CD4-positive, alpha-beta T cell (primary cell): ENCODE results near the gene NFIA. TPM values are rescaled to one million over a fixed set of nuclear protein-coding genes. Genes with fewer than 3 reads are reported as not detected.

Source experiments
- ATAC-seq: fragments of 200-7000 bp; cut with Tn5 transposase; one replicate; pipeline ENCODE4 v1.10.0; 2022; ENCODE audit warnings: mild to moderate bottlenecking; ENCODE audit not compliant: poor library complexity
- CTCF ChIA-PET: fragments of 350-600 bp; sonication (Branson Sonifier 250); formaldehyde crosslinking; loops from one replicate; lab custom pipeline; 2021; ENCODE audit warnings: antibody characterized with exemption, inconsistent platforms; lab: Charles Lee
- POLR2A ChIA-PET: fragments of 350-600 bp; sonication (Branson Sonifier 250); formaldehyde crosslinking; loops from one replicate; lab custom pipeline; 2021; ENCODE audit warnings: antibody characterized with exemption, inconsistent platforms; lab: Charles Lee
- DNase-seq, 14 experiments: peaks; one replicate each; pipeline ENCODE4 v3.0.0-alpha.2; 2013 to 2020; ENCODE audit warnings: mixed read lengths in 2 of 14
- H3K27ac ChIP-seq, 2 donors: one replicate each; pipeline versions ENCODE4 v1.5.1 to v1.7.0; 2013; ENCODE audit warnings: low read length in 2 of 2, low read depth in 1 of 2, mild to moderate bottlenecking in 1 of 2
- H3K27me3 ChIP-seq, 2 experiments: 1 replicate in 1 of 2; 2 replicates in 1 of 2; pipeline versions ENCODE4 v1.6.1 to v1.7.0; 2013; ENCODE audit warnings: low read length in 2 of 2, control low read depth in 1 of 2, mild to moderate bottlenecking in 1 of 2, moderate library complexity in 1 of 2; ENCODE audit not compliant: insufficient read depth in 2 of 2, control insufficient read depth in 1 of 2
- H3K36me3 ChIP-seq: one replicate; pipeline ENCODE4 v1.6.1; 2013; ENCODE audit warnings: low read length, control low read depth; ENCODE audit not compliant: insufficient read depth
- H3K4me1 ChIP-seq: one replicate; pipeline ENCODE4 v1.6.1; 2013; ENCODE audit warnings: low read length, control low read depth; ENCODE audit not compliant: insufficient read depth
- H3K4me3 ChIP-seq: one replicate; pipeline ENCODE4 v1.5.1; 2013; ENCODE audit warnings: mild to moderate bottlenecking, low read length, moderate library complexity
- H3K9me3 ChIP-seq, 2 experiments: 1 replicate in 1 of 2; 2 replicates in 1 of 2; pipeline versions ENCODE4 v1.6.1 to v1.7.0; 2013; ENCODE audit warnings: low read length in 2 of 2, mild to moderate bottlenecking in 2 of 2, control low read depth in 1 of 2, moderate library complexity in 1 of 2; ENCODE audit not compliant: control insufficient read depth in 1 of 2, insufficient read depth in 1 of 2
- H3K27ac Mint-ChIP-seq: one replicate; pipeline ENCODE4 v1.8.0; 2020; ENCODE audit warnings: mixed read lengths
- H3K27me3 Mint-ChIP-seq: one replicate; pipeline ENCODE4 v1.8.0; 2021; ENCODE audit warnings: mixed read lengths
- H3K36me3 Mint-ChIP-seq: one replicate; pipeline ENCODE4 v1.8.0; 2021; ENCODE audit warnings: low read depth, mixed read lengths
- H3K4me1 Mint-ChIP-seq: one replicate; pipeline ENCODE4 v1.8.0; 2021; ENCODE audit warnings: low read depth, mixed read lengths
- H3K4me3 Mint-ChIP-seq: one replicate; pipeline ENCODE4 v1.8.0; 2020; ENCODE audit warnings: mild to moderate bottlenecking, mixed read lengths
- H3K9me3 Mint-ChIP-seq: one replicate; pipeline ENCODE4 v1.8.0; 2020; ENCODE audit warnings: mixed read lengths
- CTCF ChIP-seq: fragments of 200-600 bp; IDR thresholded peaks from one replicate; pipeline ENCODE4 v1.8.0; 2022; ENCODE audit warnings: antibody characterized with exemption, mild to moderate bottlenecking
- intact Hi-C, 2 experiments: fragments of 100-400 bp; cut with DNase I in 1 of 2; cut with micrococcal nuclease in 1 of 2; formaldehyde crosslinking; loops; one replicate each; pipeline versions ENCODE4 v1.15.1 to v1.9.0; 2023 to 2025; cut with DNase I, micrococcal nuclease
- total RNA-seq, 174 experiments: library from RNA in 2 of 174; stranded (reverse) in 2 of 174; gene quantifications; one replicate each; pipeline ENCODE4 v1.2.3 and lab custom pipeline; 2021 to 2026

NFIA gene
- total RNA-seq, 2 experiments from 2014 or later: 4.8 to 5.9 TPM

GRCh38 chr1:61490924-61491323, 408.6 kb downstream of the NFIA start:
- Histone ChIP-seq H3K4me1 (no peaks in the 10 kb centered on the region), H3K27ac (no peak overlapping the region), H3K27me3 (peaks cover 0 to 2% of the 10 kb centered on the region in 2 experiments), H3K4me3 (no peak overlapping the region), H3K9me3 (no peaks in the 10 kb centered on the region), H3K36me3 (no peaks in the 10 kb centered on the region)
- intact Hi-C loops: no loop called here
- no peaks in the 10 kb centered on the region for H3K36me3 Mint-ChIP-seq
- H3K27ac Mint-ChIP-seq: no peak overlapping the region
- ChIA-PET CTCF (no interaction called here), POLR2A (no interaction called here)
- no peak for ATAC-seq
- no peak for DNase-seq
- TF ChIP-seq CTCF: no peak
- H3K4me1 Mint-ChIP-seq: no peaks in the 10 kb centered on the region
- no peaks in the 10 kb centered on the region for H3K9me3 Mint-ChIP-seq
- no peaks in the 10 kb centered on the region for H3K27me3 Mint-ChIP-seq
- no peak overlapping the region for H3K4me3 Mint-ChIP-seq

- DNase-seq (no peak), ATAC-seq (no peak)
- CTCF ChIA-PET: no interaction called here
- Mint-ChIP-seq H3K4me1 (no peaks in the 10 kb centered on the region), H3K27me3 (no peaks in the 10 kb centered on the region), H3K27ac (no peak overlapping the region), H3K36me3 (no peaks in the 10 kb centered on the region), H3K9me3 (no peaks in the 10 kb centered on the region), H3K4me3 (no peak overlapping the region)
- Histone ChIP-seq H3K4me1 (no peaks in the 10 kb centered on the region), H3K9me3 (no peaks in the 10 kb centered on the region), H3K27me3 (peaks cover 0 to 2% of the 10 kb centered on the region in 2 experiments), H3K27ac (no peak overlapping the region), H3K36me3 (no peaks in the 10 kb centered on the region), H3K4me3 (no peak overlapping the region)
- no peak for TF ChIP-seq CTCF
- POLR2A ChIA-PET: no interaction called here
- intact Hi-C loops: no loop called here
Observed at GRCh38 chr1:61491497-61491896, 409.1 kb downstream of the NFIA start.

- no peaks in the 10 kb centered on the region for H3K9me3 Mint-ChIP-seq
- H3K9me3 ChIP-seq: no peaks in the 10 kb centered on the region
- no peak overlapping the region for H3K27ac ChIP-seq
- no peak overlapping the region for H3K4me3 Mint-ChIP-seq
- H3K27ac Mint-ChIP-seq: no peak overlapping the region
- ChIA-PET POLR2A (no interaction called here), CTCF (no interaction called here)
- H3K4me3 ChIP-seq: no peak overlapping the region
- DNase-seq (no peak), ATAC-seq (no peak)
- H3K36me3 ChIP-seq: no peaks in the 10 kb centered on the region
- no peak for TF ChIP-seq CTCF
- intact Hi-C loops: no loop called here
- peaks cover 0 to 2% of the 10 kb centered on the region in 2 experiments for H3K27me3 ChIP-seq
- no peaks in the 10 kb centered on the region for H3K4me1 ChIP-seq
- no peaks in the 10 kb centered on the region for H3K4me1 Mint-ChIP-seq
- H3K27me3 Mint-ChIP-seq: no peaks in the 10 kb centered on the region
- H3K36me3 Mint-ChIP-seq: no peaks in the 10 kb centered on the region
Observed at GRCh38 chr1:61494000-61494399, 411.6 kb downstream of the NFIA start.
